Stimulated activated CD8-positive, alpha-beta memory T cell treated with anti-CD3 and anti-CD28 coated beads, Interleukin-7, amount 100 ng/mL, for 48 hours (primary cell): ENCODE measurements around the gene NT5C2.
"Not testable (repeated sequence)": the region's sequence is repeated elsewhere in the genome, so short reads cannot be mapped to it uniquely, and the experiment has no call there.

Source experiments
- DNase-seq, 2 donors: peaks; one replicate each; pipeline ENCODE4 v3.0.0-alpha.2; 2020; ENCODE audit warnings: low read depth in 1 of 2; ENCODE audit errors: extremely low read depth in 1 of 2

The NT5C2 gene

GRCh38 chr10:103166523-103166922 lies 26.5 kb downstream of the NT5C2 start:
- no peak for DNase-seq

GRCh38 chr10:103163766-103164403 lies 29.2 kb downstream of the NT5C2 start:
- DNase-seq: not testable (repeated sequence)

- no peak for DNase-seq
Measured at GRCh38 chr10:103157246-103157645, 35.8 kb downstream of the NT5C2 start.

GRCh38 chr10:103155471-103156085 lies 37.5 kb downstream of the NT5C2 start:
- DNase-seq: no peak

- no peak for DNase-seq
Measured at GRCh38 chr10:103154521-103155299, 38.4 kb downstream of the NT5C2 start.

- no peak for DNase-seq
Measured at GRCh38 chr10:103153302-103154197, 39.5 kb downstream of the NT5C2 start.

- no peak for DNase-seq
Measured at GRCh38 chr10:103149991-103150622, 43.0 kb downstream of the NT5C2 start.

GRCh38 chr10:103147645-103148044 lies 45.4 kb downstream of the NT5C2 start:
- DNase-seq: no peak

- no peak for DNase-seq
Measured at GRCh38 chr10:103145860-103146466, 47.1 kb downstream of the NT5C2 start.

- no peak for DNase-seq
Measured at GRCh38 chr10:103145046-103145445, 48.0 kb downstream of the NT5C2 start.

GRCh38 chr10:103144041-103144440 lies 49.0 kb downstream of the NT5C2 start:
- no peak for DNase-seq

- DNase-seq: not testable (repeated sequence)
Measured at GRCh38 chr10:103143641-103144040, 49.4 kb downstream of the NT5C2 start.

GRCh38 chr10:103141950-103142349 lies 51.1 kb downstream of the NT5C2 start:
- no peak for DNase-seq

- DNase-seq: no peak
Measured at GRCh38 chr10:103140469-103140868, 52.6 kb downstream of the NT5C2 start.

- no peak for DNase-seq
Measured at GRCh38 chr10:103139803-103140202, 53.3 kb downstream of the NT5C2 start.

- not testable (repeated sequence) for DNase-seq
Measured at GRCh38 chr10:103135168-103135567, 57.9 kb downstream of the NT5C2 start.

GRCh38 chr10:103130910-103131309 lies 62.2 kb downstream of the NT5C2 start:
- no peak for DNase-seq

GRCh38 chr10:103130180-103130579 lies 62.9 kb downstream of the NT5C2 start:
- DNase-seq: not testable (repeated sequence)

GRCh38 chr10:103127241-103127640 lies 65.8 kb downstream of the NT5C2 start:
- DNase-seq: no peak
